T-helper 17 cell (primary cell): ENCODE data around the gene DUSP22. TPM values are rescaled to one million over a fixed set of nuclear protein-coding genes. Genes with fewer than 3 reads are reported as not detected.
A peak's percentile ranks its signal among the peaks of the same experiment; 100 is the strongest.

ENCODE experiments used
- ATAC-seq: fragments of 150-1000 bp; cut with Tn5 transposase; 2 replicates; pipeline ENCODE4 v1.10.0; 2021; ENCODE audit warnings: mild to moderate bottlenecking, moderate library complexity
- DNase-seq, 3 donors: peaks; one replicate each; pipeline versions ENCODE4 v3.0.0 to v3.0.0-alpha.2; 2020 to 2021
- H3K9me3 ChIP-seq: one replicate; pipeline ENCODE4 v1.7.0; 2013; ENCODE audit warnings: low read length, mild to moderate bottlenecking; ENCODE audit not compliant: control insufficient read depth, poor library complexity, severe bottlenecking
- H3K27ac Mint-ChIP-seq: one replicate; pipeline ENCODE4 v1.8.0; 2022; ENCODE audit warnings: mild to moderate bottlenecking, moderate library complexity, mixed read lengths
- H3K27me3 Mint-ChIP-seq: one replicate; pipeline ENCODE4 v1.8.0; 2022; ENCODE audit warnings: mixed read lengths
- H3K36me3 Mint-ChIP-seq: one replicate; pipeline ENCODE4 v1.8.0; 2022; ENCODE audit warnings: low read depth, mixed read lengths
- H3K4me1 Mint-ChIP-seq: one replicate; pipeline ENCODE4 v1.8.0; 2022; ENCODE audit warnings: mild to moderate bottlenecking, mixed read lengths
- H3K4me3 Mint-ChIP-seq: one replicate; pipeline ENCODE4 v1.8.0; 2022; ENCODE audit warnings: mild to moderate bottlenecking, moderate library complexity, mixed read lengths
- total RNA-seq, 4 donors: library from RNA in 2 of 4; stranded (reverse) in 2 of 4; gene quantifications; one replicate each; pipeline ENCODE4 v1.2.3 and lab custom pipeline; 2022 to 2026

Gene DUSP22
- total RNA-seq, 2 donors from 2014 or later: 26.9 to 38.1 TPM

DNA sequence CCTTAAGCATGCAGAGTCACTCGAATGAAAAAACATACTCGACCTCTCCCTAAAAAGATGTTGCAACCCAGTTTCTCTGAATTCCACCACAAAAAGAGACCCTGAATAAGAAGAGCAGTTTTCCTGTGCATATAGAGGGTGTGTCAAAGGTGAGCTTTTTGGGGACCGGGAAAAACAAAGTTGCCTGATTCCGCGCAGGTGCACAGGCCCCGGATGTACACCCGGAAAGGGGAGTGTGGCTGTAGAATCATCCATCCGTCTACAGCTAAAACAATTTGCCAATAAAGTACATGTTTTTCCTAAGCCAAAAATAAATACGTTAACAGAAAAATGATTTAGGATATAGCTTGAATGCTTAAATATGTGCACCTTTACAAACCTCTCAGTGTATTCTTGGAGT lies 58.1 kb downstream of the DUSP22 start:
- no peak overlapping the region for H3K4me3 Mint-ChIP-seq
- H3K36me3 Mint-ChIP-seq: peaks cover 5% of the 10 kb centered on the region
- no peaks in the 10 kb centered on the region for H3K27me3 Mint-ChIP-seq
- no peak overlapping the region for H3K27ac Mint-ChIP-seq
- DNase-seq (no peak), ATAC-seq (no peak)
- peaks cover 2% of the 10 kb centered on the region for H3K4me1 Mint-ChIP-seq
- H3K9me3 ChIP-seq: no peaks in the 10 kb centered on the region

DNA sequence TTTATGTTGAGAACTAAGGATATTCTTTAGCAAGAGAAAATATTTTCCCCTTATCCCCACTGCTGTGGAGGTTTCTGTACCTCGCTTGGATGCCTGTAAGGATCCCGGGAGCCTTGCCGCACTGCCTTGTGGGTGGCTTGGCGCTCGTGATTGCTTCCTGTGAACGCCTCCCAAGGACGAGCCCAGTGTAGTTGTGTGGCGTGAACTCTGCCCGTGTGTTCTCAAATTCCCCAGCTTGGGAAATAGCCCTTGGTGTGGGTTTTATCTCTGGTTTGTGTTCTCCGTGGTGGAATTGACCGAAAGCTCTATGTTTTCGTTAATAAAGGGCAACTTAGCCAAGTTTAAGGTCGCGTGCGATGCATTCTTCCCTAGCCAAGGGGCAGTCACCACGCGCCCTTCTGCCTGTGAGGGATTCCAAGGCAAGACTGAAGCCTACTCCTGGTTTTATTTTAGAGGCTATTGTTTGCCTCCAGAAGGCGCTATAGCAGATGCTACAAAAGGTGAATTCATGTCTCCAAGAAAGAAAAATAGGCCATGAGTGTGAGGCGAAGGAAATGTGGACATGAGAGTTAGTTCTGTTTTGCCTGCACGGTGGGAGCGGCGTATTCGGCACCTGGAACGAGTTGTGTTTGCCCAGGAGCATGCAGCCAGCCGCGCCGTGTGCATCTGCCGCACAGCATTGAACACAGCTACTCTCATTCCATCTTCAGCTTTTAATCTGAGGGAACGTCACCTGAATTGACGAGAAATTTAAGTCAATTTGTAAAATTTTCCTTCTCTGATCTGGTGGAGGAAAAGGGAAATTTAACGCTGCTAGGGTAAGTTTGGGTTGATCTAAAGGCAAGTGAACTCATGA lies 59.0 kb downstream of the DUSP22 start:
- ATAC-seq (no peak), DNase-seq (no peak)
- H3K9me3 ChIP-seq: no peaks in the 10 kb centered on the region
- no peak overlapping the region for H3K27ac Mint-ChIP-seq
- H3K36me3 Mint-ChIP-seq: peaks cover 5% of the 10 kb centered on the region
- no peak overlapping the region for H3K4me3 Mint-ChIP-seq
- H3K27me3 Mint-ChIP-seq: no peaks in the 10 kb centered on the region
- peaks cover 5% of the 10 kb centered on the region for H3K4me1 Mint-ChIP-seq

DNA sequence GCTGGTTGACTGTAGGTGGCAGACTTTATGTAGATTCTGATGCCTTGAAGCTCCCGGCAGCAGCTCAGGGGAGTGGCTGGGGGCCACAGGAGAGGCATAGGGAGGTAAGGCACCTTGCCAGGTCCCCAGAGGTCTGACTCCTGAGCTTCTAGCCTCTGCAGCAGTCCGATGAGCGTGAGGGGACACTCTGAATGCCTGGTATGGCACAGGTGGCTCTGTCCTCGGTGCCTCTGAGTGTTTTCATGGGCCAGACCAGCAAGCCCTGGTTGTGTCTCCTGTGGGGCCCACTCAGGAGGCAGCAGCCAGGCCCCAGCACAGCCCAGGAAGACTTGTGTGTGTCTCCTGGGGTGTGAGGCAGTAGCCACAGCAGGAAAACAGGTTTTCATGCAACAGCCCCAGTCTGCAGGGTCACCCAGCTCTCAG lies 59.6 kb downstream of the DUSP22 start:
- Mint-ChIP-seq H3K4me1 (peaks cover 5% of the 10 kb centered on the region), H3K4me3 (no peak overlapping the region), H3K27ac (no peak overlapping the region), H3K27me3 (no peaks in the 10 kb centered on the region), H3K36me3 (peaks cover 5% of the 10 kb centered on the region)
- DNase-seq: no peak
- no peaks in the 10 kb centered on the region for H3K9me3 ChIP-seq
- ATAC-seq: no peak

DNA sequence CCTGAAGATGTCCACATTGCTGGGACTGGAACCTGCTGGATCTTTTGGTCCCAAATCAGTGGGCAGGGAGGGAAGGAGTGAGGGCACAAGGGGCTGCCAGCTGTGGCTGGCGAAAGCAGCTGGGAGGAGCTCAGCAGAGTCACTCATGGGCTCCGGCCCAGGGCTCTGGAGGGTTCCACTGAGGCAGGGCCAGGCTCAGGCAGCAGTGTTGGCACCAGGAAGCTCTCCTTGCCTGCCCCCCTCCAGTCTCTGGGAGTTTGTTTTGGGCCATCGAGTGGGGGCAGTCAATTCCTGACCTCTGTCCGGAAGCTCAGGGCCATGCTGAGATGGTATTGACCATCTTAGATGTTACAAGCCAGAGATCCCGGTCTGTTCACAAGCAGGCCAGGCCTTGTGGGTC lies 60.2 kb downstream of the DUSP22 start:
- ATAC-seq: no peak
- no peaks in the 10 kb centered on the region for H3K9me3 ChIP-seq
- peaks cover 5% of the 10 kb centered on the region for H3K4me1 Mint-ChIP-seq
- no peak overlapping the region for H3K27ac Mint-ChIP-seq
- H3K36me3 Mint-ChIP-seq: peaks cover 5% of the 10 kb centered on the region
- no peak for DNase-seq
- no peaks in the 10 kb centered on the region for H3K27me3 Mint-ChIP-seq
- H3K4me3 Mint-ChIP-seq: no peak overlapping the region

DNA sequence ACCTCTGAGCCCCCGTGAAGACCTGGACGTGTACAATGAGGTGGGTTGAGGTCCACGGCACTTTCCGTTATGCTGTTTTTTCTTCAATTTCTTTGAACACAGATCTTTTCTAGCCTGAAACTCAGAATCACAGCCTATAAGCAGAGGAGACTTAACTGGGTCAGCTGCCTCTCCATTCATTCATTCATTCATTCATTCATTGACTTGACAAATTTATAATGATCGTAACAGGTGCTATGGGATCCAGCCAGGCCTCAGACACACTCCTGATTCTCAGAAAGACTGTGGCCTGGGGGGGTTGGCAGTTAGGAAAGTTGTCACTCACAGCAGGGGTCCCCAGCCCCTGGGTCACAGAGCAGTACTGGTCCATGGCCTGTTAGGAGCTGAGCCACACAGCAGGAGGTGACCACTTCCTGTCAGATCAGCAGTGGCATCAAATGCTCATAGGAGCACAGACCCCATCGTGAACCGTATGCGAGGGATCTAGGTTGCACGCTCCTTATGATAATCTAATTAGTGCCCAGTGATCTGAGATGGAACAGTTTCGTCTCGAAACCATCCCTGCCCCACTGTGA lies 60.7 kb downstream of the DUSP22 start:
- Mint-ChIP-seq H3K27ac (no peak overlapping the region), H3K36me3 (peaks cover 5% of the 10 kb centered on the region), H3K4me1 (peaks cover 8% of the 10 kb centered on the region), H3K27me3 (no peaks in the 10 kb centered on the region), H3K4me3 (no peak overlapping the region)
- DNase-seq (no peak), ATAC-seq (no peak)
- no peaks in the 10 kb centered on the region for H3K9me3 ChIP-seq

DNA sequence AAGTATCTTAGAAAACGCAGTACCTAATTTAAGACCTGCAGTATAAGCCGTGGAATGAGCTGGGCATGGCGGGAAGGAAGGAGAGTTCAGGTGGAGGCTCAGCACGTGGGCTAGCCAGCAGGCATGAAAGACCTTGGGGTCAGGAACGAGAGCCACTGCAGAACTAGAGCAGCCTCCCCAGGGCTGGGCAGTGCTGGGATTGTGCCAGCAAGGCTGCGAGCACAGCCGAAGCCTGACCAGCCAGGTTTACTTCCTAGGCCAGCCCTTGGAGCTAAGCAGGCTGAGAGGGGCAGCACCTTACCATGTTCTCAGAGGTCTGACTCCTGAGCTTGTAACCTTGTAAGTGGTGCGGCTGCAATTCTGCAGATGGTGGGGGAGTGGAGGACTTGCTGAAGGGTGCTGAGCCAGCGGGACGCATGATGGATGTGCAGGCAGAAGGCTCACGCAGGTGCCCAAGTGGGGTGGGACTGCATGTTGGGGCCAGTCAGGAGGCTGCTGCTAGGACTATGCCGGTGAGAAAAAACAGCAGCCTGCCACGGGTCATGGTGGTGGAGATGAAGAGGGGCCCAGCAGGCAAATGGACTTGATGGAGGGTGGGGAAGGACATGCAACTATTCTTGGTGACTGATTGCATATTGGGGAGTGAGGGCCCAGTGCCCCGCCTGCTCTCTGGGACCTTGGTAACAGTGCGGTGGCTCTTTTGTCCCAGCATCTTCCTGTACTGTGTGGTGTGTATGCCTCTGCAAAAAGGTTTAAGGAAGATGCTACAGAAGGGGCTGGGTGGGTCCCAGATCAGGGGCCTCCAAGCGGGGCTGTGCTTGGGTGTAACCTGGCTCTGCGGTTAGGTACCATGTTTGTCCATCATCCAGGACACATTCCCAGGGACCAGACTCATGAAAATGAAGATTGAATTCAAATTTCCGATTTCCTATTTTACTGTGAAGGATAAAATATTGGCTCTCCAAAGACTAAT lies 61.6 kb downstream of the DUSP22 start:
- Mint-ChIP-seq H3K4me1 (peaks cover 8% of the 10 kb centered on the region), H3K27me3 (no peaks in the 10 kb centered on the region), H3K36me3 (peaks cover 2% of the 10 kb centered on the region), H3K4me3 (no peak overlapping the region), H3K27ac (no peak overlapping the region)
- DNase-seq (no peak), ATAC-seq (no peak)
- H3K9me3 ChIP-seq: no peaks in the 10 kb centered on the region

DNA sequence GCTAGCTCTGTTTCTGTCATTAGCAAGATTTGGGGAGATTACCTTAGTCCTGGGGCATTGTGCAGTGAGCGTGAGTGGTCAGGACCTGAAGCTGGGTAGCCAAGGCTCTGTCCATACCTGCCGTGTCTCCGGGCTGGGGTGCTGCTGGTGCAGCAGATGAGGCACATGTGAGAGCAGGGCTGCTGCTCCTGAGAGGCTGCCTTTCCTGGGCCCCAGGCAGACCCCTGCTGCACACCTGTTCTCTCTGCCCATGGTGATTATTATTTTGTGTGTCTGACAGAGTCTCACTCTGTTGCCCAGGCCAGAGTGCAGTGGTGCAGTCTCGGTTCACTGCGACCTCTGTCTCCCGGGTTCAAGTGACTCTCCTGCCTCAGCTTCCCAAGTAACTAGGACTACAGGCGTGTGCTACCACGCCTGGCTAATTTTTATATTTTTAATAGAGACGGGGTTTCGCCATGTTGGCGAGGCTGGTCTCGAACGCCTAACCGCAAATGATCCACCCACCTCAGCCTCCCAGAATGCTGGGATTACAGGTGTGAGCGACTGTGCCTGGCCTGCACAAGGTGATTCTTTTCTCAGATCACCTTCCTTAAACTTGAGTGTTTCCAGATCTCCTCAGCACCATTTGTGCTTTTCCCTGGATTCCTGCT lies 62.5 kb downstream of the DUSP22 start:
- no peaks in the 10 kb centered on the region for H3K9me3 ChIP-seq
- no peak for ATAC-seq
- no peak for DNase-seq
- no peak overlapping the region for H3K4me3 Mint-ChIP-seq
- peaks cover 2% of the 10 kb centered on the region for H3K36me3 Mint-ChIP-seq
- H3K4me1 Mint-ChIP-seq: peaks cover 8% of the 10 kb centered on the region
- no peak overlapping the region for H3K27ac Mint-ChIP-seq
- H3K27me3 Mint-ChIP-seq: no peaks in the 10 kb centered on the region

DNA sequence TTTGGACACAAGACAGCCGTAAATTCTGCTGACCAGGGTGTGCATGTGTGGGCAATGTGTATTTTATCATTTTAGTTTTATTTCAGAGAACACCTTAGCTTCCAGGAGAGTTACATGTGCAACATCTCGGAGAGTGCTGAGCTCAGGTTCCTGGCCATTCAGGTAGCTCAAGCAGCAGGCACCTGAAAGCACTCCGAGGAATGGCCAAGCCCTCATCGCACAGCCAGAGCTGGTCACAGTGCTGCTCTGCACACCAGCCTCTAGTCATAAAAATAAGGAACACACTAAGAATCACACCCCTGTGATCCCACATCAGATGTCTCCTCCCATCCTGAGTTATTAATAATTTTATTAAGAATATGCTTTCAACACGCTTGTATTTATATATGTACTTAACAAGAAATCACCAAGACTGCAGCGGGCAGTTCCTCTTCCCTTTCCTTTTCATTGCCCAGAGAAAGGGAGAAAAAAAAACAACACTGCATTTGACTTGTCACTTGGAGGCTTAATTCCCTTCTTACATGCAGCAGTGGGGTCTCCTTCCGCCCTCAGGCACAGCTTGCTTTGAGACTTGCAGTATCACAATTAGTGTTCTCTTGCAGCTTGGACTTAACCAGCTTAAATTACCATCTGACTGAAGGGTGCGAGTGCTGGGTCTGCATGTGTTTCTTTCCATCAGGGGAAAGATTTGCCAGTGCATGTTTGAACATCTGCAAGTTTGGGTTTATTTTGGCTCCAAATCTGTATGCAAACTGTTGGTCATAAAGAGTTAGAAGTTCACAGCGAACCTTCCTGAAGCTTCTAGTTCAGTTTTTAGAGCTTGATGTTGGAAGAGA lies 63.3 kb downstream of the DUSP22 start:
- H3K27ac Mint-ChIP-seq: no peak overlapping the region
- DNase-seq (no peak), ATAC-seq (no peak)
- H3K27me3 Mint-ChIP-seq: no peaks in the 10 kb centered on the region
- H3K4me3 Mint-ChIP-seq: no peak overlapping the region
- no peaks in the 10 kb centered on the region for H3K9me3 ChIP-seq
- peaks cover 8% of the 10 kb centered on the region for H3K4me1 Mint-ChIP-seq
- H3K36me3 Mint-ChIP-seq: peaks cover 2% of the 10 kb centered on the region

DNA sequence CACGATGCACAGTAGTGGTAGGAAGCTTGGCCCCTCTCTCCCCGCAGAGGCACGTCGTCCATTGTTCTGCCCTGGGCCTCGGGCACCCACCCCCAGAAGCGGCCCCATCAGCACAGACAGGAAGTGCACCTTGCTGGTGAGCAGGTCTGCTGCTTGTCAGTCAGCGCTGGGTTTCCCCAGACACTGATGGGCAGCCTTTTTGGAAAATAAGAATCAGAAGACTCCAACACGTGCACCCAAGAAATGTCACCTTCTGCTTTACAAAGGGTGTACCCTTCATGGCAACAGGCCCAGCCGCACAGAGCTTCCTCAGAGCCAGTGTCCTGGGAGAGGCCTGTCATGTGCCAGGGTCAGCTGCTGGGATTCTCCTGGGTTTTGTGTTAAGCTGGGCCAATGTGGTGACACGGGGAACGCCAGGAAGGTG lies 64.6 kb downstream of the DUSP22 start:
- DNase-seq: no peak
- peaks cover 2% of the 10 kb centered on the region for H3K36me3 Mint-ChIP-seq
- ATAC-seq: peak; percentile 59
- no peaks in the 10 kb centered on the region for H3K27me3 Mint-ChIP-seq
- H3K9me3 ChIP-seq: no peaks in the 10 kb centered on the region
- H3K4me3 Mint-ChIP-seq: no peak overlapping the region
- no peak overlapping the region for H3K27ac Mint-ChIP-seq
- peaks cover 8% of the 10 kb centered on the region for H3K4me1 Mint-ChIP-seq

DNA sequence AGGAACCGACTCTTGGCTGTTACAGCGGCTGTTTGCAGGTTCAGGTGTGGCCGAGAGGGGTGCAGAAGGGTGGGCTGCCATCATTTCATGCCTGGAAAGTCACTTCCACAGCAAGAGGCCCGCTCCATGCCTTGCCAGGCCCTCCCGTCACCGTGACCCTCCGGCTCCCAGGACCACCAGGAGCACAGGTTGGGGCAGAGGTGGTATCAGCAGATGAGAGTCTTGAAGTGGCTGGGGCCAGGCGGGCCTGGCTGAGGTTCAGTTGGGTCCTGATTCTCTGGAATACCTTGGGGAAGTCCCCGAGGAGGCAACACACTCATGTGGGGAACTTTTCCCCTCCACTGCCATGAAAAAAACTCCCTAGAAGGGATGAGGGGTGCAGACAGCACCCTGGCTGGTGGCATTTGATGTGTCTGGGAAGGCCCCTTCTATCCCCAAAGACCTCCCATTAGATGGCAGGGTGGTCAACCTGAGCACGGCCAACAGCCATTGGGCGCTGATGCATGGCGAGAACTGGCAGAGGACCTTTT lies 65.0 kb downstream of the DUSP22 start:
- DNase-seq (no peak), ATAC-seq (no peak)
- Mint-ChIP-seq H3K4me3 (no peak overlapping the region), H3K27ac (no peak overlapping the region), H3K4me1 (peaks cover 8% of the 10 kb centered on the region), H3K27me3 (no peaks in the 10 kb centered on the region), H3K36me3 (peaks cover 2% of the 10 kb centered on the region)
- no peaks in the 10 kb centered on the region for H3K9me3 ChIP-seq

DNA sequence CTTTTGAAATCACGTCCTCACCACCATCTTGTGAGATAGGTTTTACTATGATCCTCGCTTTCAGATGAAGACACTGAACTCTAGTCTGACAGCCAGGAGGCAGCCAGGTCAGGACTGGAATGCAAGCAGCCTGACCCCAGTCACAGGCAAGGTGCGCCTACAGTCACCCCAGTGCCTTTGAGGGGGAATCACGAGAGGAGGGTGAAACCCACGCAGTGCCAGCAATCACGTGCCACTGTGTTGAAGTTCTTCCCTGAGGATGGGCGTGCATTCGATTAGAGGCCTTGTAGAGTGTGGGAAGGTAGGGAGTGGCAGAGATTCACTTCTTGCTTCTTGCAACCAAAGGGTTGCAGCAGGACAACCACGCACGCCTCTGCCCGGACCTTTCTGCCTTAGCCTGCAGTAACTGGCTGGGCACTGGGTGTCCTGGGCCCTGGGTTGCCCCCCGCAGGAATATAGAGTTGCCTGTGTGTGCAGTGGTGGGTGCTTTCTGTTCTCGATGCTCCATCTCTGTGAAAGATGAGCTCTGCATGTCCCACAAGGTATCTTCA lies 65.6 kb downstream of the DUSP22 start:
- DNase-seq: no peak
- H3K27me3 Mint-ChIP-seq: no peaks in the 10 kb centered on the region
- H3K27ac Mint-ChIP-seq: no peak overlapping the region
- H3K4me1 Mint-ChIP-seq: peaks cover 8% of the 10 kb centered on the region
- H3K36me3 Mint-ChIP-seq: peaks cover 2% of the 10 kb centered on the region
- ATAC-seq: no peak
- H3K4me3 Mint-ChIP-seq: no peak overlapping the region
- H3K9me3 ChIP-seq: no peaks in the 10 kb centered on the region

DNA sequence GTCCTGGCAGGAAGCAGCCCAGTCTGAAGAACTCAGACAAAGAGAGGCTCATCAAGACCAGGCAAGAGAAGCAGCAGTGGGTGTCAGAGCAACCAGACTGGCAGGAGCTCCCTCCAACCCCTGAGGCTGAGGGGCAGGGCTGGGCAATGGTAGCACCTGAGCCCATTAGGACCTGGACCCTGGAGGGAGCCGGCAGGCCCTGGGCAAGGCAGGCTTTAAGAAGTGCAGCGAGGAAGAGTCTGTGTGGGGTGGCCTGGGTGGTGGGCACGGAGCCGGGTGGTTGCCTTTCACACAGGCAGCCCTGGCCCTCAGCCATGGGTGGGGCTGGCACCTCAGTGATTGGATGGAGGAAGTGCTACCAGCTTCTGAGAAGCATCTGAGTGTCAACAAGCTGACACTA lies 66.1 kb downstream of the DUSP22 start:
- no peak overlapping the region for H3K4me3 Mint-ChIP-seq

More for the DNA sequence above, 66.1 kb downstream of the DUSP22 start:
- no peaks in the 10 kb centered on the region for H3K9me3 ChIP-seq
- H3K4me1 Mint-ChIP-seq: peaks cover 8% of the 10 kb centered on the region
- DNase-seq: no peak
- no peak overlapping the region for H3K27ac Mint-ChIP-seq
- peak; percentile 38 for ATAC-seq
- peaks cover 2% of the 10 kb centered on the region for H3K36me3 Mint-ChIP-seq
- H3K27me3 Mint-ChIP-seq: no peaks in the 10 kb centered on the region
